ENCODE measurements around the gene RBM45.

Gene RBM45

DNA sequence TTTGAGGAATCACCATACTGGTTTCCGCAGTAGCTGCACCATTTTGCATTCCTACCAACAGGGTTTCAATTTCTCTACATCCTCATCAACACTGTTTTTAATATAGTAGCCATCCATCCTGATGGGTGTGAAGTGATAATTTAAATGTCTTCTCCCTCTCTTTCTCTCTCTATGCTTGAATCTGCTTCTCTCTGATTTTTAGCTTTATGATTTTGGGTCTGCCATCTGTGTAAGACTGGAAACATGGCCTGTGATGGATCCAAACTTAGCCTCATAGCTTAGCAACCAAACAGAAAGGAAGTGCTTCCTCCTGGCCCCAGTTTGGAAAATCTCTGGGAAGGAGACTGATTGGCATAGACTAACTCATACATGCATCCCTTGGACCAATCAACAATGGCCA lies 48.4 kb downstream of the RBM45 start:
- Histone ChIP-seq H3K4me1 (no peaks in the 10 kb centered on the region), H2AFZ (no peak overlapping the region), H3K36me3 (ENCODE audit: control insufficient read depth, insufficient read depth, low read length) (no peaks in the 10 kb centered on the region), H3K4me2 (ENCODE audit: low read length) (no peak overlapping the region), H3K27me3 (ENCODE audit: control insufficient read depth, insufficient read depth, low read length) (no peaks in the 10 kb centered on the region), H3K27ac (no peak overlapping the region), H3K9me3 (ENCODE audit: control insufficient read depth, low read length) (no peaks in the 10 kb centered on the region), H3K9ac (no peak overlapping the region), H3K4me3 (ENCODE audit: low read depth, low read length) (no peak overlapping the region), H3K79me2 (no peaks in the 10 kb centered on the region)
- TF ChIP-seq, protein P1, sequence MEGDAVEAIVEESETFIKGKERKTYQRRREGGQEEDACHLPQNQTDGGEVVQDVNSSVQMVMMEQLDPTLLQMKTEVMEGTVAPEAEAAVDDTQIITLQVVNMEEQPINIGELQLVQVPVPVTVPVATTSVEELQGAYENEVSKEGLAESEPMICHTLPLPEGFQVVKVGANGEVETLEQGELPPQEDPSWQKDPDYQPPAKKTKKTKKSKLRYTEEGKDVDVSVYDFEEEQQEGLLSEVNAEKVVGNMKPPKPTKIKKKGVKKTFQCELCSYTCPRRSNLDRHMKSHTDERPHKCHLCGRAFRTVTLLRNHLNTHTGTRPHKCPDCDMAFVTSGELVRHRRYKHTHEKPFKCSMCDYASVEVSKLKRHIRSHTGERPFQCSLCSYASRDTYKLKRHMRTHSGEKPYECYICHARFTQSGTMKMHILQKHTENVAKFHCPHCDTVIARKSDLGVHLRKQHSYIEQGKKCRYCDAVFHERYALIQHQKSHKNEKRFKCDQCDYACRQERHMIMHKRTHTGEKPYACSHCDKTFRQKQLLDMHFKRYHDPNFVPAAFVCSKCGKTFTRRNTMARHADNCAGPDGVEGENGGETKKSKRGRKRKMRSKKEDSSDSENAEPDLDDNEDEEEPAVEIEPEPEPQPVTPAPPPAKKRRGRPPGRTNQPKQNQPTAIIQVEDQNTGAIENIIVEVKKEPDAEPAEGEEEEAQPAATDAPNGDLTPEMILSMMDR (IDR thresholded peaks at IDR 0.05) = no peak

DNA sequence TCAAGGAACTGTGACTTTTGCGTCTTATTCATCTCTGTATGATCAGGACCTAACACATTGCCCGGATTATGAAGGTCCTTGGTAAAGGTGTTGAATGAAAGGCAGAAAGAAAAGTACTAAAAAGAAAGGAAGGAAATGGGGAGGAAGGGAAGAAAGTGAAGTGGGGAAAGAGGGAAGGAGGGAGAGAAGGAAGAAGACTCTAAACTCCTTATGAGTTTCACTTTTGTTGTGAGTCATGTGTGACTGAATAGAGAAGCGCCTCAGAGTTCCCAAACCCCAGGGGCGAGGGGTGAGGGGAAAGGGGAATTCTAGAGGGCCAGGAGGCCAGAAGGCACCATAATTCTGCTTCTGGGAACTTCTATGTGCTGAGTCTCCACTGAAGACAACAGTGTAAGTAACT lies 51.2 kb downstream of the RBM45 start:
- no peaks in the 10 kb centered on the region for H3K36me3 ChIP-seq (ENCODE audit: control insufficient read depth, insufficient read depth, low read length)
- H3K4me3 ChIP-seq (ENCODE audit: low read depth, low read length) = no peak overlapping the region
- H3K9me3 ChIP-seq (ENCODE audit: control insufficient read depth, low read length) = no peaks in the 10 kb centered on the region
- no peaks in the 10 kb centered on the region for H3K4me1 ChIP-seq
- H3K27ac ChIP-seq = no peak overlapping the region
- no peaks in the 10 kb centered on the region for H3K27me3 ChIP-seq (ENCODE audit: control insufficient read depth, insufficient read depth, low read length)
- no peak overlapping the region for H3K4me2 ChIP-seq (ENCODE audit: low read length)
- H2AFZ ChIP-seq = peak overlapping the region; percentile 40
- H3K9ac ChIP-seq = no peak overlapping the region
- TF ChIP-seq, protein P1 (IDR thresholded peaks at IDR 0.05) = no peak
- no peaks in the 10 kb centered on the region for H3K79me2 ChIP-seq

DNA sequence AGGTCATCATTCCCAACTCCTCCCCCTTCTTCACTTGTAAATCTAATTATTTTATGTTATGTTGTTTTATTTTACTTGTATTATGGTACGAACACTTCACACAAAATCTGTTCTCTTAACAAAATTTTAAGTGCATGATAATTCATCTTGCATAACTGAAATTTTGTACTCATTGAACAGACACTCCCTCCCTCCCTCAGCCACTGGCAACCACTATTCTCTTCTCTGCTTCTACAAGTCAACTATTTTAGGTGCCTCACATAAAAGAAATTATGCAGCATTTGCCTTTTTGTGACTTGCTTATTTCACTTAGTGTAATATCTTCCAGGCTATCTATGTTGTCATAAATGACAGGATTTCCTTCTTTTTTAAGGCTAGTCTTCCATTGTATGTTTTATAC lies 51.7 kb downstream of the RBM45 start:
- Histone ChIP-seq H3K79me2 (no peaks in the 10 kb centered on the region), H3K36me3 (ENCODE audit: control insufficient read depth, insufficient read depth, low read length) (no peaks in the 10 kb centered on the region), H3K4me2 (ENCODE audit: low read length) (no peak overlapping the region), H2AFZ (peak overlapping the region; percentile 40), H3K9me3 (ENCODE audit: control insufficient read depth, low read length) (no peaks in the 10 kb centered on the region), H3K4me3 (ENCODE audit: low read depth, low read length) (no peak overlapping the region), H3K27me3 (ENCODE audit: control insufficient read depth, insufficient read depth, low read length) (no peaks in the 10 kb centered on the region), H3K27ac (no peak overlapping the region), H3K4me1 (no peaks in the 10 kb centered on the region), H3K9ac (no peak overlapping the region)
- TF ChIP-seq, protein P1 (IDR thresholded peaks at IDR 0.05) = no peak

DNA sequence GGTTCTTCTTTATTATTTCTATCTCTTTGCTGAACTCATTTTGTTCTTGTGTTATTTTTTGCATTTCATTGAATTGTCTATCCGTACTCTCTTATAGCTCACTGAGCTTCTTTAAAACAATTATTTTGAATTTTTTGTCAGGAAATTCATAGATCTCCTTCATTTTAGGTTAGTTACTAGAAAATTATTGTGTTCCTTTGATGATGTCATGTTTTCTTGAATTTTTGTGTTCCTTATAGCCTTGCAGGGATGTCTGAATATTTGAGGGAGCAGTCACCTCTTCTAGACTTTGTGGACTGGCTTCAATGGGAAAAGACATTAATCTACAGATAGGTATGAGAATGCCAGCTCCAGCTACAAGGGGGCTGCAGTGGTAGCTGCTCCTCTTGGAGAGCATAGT lies 61.4 kb downstream of the RBM45 start:
- Histone ChIP-seq H2AFZ (no peak overlapping the region), H3K36me3 (ENCODE audit: control insufficient read depth, insufficient read depth, low read length) (no peaks in the 10 kb centered on the region), H3K79me2 (no peaks in the 10 kb centered on the region), H3K9ac (no peak overlapping the region), H3K9me3 (ENCODE audit: control insufficient read depth, low read length) (no peaks in the 10 kb centered on the region), H3K4me2 (ENCODE audit: low read length) (no peak overlapping the region), H3K4me3 (ENCODE audit: low read depth, low read length) (no peak overlapping the region), H3K27ac (no peak overlapping the region), H3K27me3 (ENCODE audit: control insufficient read depth, insufficient read depth, low read length) (no peaks in the 10 kb centered on the region), H3K4me1 (no peaks in the 10 kb centered on the region)
- TF ChIP-seq, protein P1 (IDR thresholded peaks at IDR 0.05) = no peak

DNA sequence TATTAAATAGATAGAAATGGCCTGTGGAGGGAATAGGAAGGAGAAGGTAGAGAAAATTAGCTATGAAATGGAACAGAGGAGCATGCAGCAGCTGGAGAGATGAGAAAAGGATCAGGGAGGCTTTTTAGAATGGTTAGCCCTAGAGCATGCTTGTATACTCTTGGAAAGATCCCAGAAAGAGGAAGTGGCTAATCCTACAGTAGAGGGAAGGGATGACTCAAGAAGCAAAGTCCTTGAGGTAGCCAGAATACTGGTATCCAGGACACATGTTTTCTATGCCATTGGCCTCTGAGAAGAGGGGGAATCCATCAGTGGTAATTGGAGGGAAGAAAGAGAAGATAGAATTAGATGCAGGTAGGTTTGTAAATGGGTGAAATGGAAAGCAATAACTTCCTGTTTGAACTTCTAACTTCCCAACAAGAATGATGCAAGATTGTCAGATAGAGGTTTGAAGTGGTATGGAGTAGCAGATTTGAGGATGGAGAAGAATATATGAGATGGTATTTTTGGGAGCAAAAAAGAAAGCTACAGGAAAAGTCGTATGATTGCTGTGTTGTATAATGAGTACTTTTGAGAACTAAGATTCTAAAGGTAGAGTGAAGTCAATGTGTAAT lies 64.9 kb downstream of the RBM45 start:
- Histone ChIP-seq H3K36me3 (ENCODE audit: control insufficient read depth, insufficient read depth, low read length) (no peaks in the 10 kb centered on the region), H3K4me3 (ENCODE audit: low read depth, low read length) (no peak overlapping the region), H3K9me3 (ENCODE audit: control insufficient read depth, low read length) (no peaks in the 10 kb centered on the region), H3K27me3 (ENCODE audit: control insufficient read depth, insufficient read depth, low read length) (no peaks in the 10 kb centered on the region), H3K4me2 (ENCODE audit: low read length) (no peak overlapping the region), H3K79me2 (no peaks in the 10 kb centered on the region), H3K9ac (no peak overlapping the region), H3K27ac (no peak overlapping the region), H2AFZ (no peak overlapping the region), H3K4me1 (no peaks in the 10 kb centered on the region)
- TF ChIP-seq, protein P1 (IDR thresholded peaks at IDR 0.05) = no peak

Measured in parathyroid adenoma (tissue), 2 donors.